Smooth muscle cell (in vitro differentiated cells): ENCODE data around the gene SYNE2. TPM values are rescaled to one million over a fixed set of nuclear protein-coding genes. Genes with fewer than 3 reads are reported as not detected.

Experiments used
- DNase-seq: peaks from one replicate; lab custom pipeline; 2025; ENCODE audit not compliant: unreplicated experiment; lab: John Stamatoyannopoulos, UW
- H2AFZ ChIP-seq: fragments of 200-600 bp; sonication (generic); 2 replicates; pipeline ENCODE4 v1.6.0; 2016; ENCODE audit warnings: antibody characterized with exemption, low read depth, mild to moderate bottlenecking
- H3F3A ChIP-seq: fragments of 200-600 bp; sonication (generic); 2 replicates; pipeline ENCODE4 v1.6.0; 2017; ENCODE audit warnings: antibody characterized with exemption, low read depth
- H3K27ac ChIP-seq: fragments of 200-600 bp; sonication (generic); 2 replicates; pipeline ENCODE4 v1.5.1; 2016; ENCODE audit warnings: low read depth, mild to moderate bottlenecking
- H3K27me3 ChIP-seq: fragments of 200-600 bp; sonication (generic); 2 replicates; pipeline ENCODE4 v1.6.1; 2016; ENCODE audit warnings: low read depth, mild to moderate bottlenecking
- H3K36me3 ChIP-seq: fragments of 200-600 bp; sonication (generic); 2 replicates; pipeline ENCODE4 v1.5.1; 2016; ENCODE audit warnings: low read depth
- H3K4me1 ChIP-seq: fragments of 200-600 bp; sonication (generic); 2 replicates; pipeline ENCODE4 v1.5.1; 2016; ENCODE audit warnings: low read depth
- H3K4me2 ChIP-seq: fragments of 200-600 bp; sonication (generic); 2 replicates; pipeline ENCODE4 v1.6.0; 2016; ENCODE audit warnings: mild to moderate bottlenecking
- H3K4me3 ChIP-seq: fragments of 200-600 bp; sonication (generic); 2 replicates; pipeline ENCODE4 v1.5.1; 2016; ENCODE audit warnings: mild to moderate bottlenecking
- H3K79me2 ChIP-seq: fragments of 200-600 bp; sonication (generic); 2 replicates; pipeline ENCODE4 v1.6.0; 2016; ENCODE audit warnings: low read depth, mild to moderate bottlenecking
- H3K9ac ChIP-seq: fragments of 200-600 bp; sonication (generic); 2 replicates; pipeline ENCODE4 v1.6.0; 2016; ENCODE audit warnings: low read depth
- H3K9me3 ChIP-seq: fragments of 200-600 bp; sonication (generic); replicated peaks from 2 replicates; pipeline ENCODE4 v1.5.1; 2016; ENCODE audit warnings: low read depth
- H4K20me1 ChIP-seq: fragments of 200-600 bp; sonication (generic); 2 replicates; pipeline ENCODE4 v1.6.0; 2016; ENCODE audit warnings: low read depth
- CTCF ChIP-seq: fragments of 200-600 bp; sonication (generic); IDR thresholded peaks from 2 replicates; pipeline ENCODE4 v1.5.1; 2017; ENCODE audit warnings: borderline replicate concordance, mild to moderate bottlenecking, antibody characterized with exemption; ENCODE audit not compliant: insufficient read depth, poor library complexity, severe bottlenecking
- WGBS: methylation state at CpG from one replicate; pipeline ENCODE4 v1.1.7; 2016; ENCODE audit warnings: low lambda C conversion rate; 5-methylcytosine and 5-hydroxymethylcytosine counted together
- polyA plus RNA-seq: library from polyadenylated mRNA; unstranded; fragments of >200 nt; fragmentation: Nextera tagmentation; extraction: Ambion mirVana; gene quantifications from 2 replicates; pipeline ENCODE4 v1.2.1, GENCODE V29; 2016
- total RNA-seq: library from RNA; depleted of rRNA; stranded (reverse); fragments of >200 nt; gene quantifications from 2 replicates; pipeline ENCODE4 v1.2.3, GENCODE V29; 2014

Gene SYNE2
- total and polyA plus RNA-seq, 2 experiments from 2014 or later = 4.8 to 20.9 TPM

DNA sequence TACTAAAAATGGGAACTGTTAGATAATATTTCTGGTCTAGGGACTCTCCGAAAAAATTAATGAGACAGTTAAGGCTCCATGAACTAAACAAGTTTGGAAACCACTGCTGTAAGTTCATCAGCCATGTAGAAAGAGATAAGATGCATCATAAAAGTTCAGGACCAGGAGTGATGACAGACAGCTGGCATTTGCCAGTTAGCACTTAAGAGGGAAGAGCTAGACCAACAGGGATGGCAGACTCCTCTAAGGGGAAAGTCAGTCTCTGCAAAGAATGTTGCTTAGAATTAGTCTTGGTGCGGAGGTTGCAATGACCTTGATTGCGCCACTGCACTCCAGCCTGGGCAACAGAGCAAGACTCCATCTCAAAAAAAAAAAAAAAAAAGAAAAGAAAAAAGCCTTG lies 129.4 kb downstream of the SYNE2 start:
- H3K27ac ChIP-seq = no peak overlapping the region
- H3K9ac ChIP-seq = no peak overlapping the region
- H3K4me3 ChIP-seq = no peak overlapping the region
- H3K27me3 ChIP-seq = no peaks in the 10 kb centered on the region
- DNase-seq = no peak
- H3K4me1 ChIP-seq = no peaks in the 10 kb centered on the region
- WGBS = 83% methylated on average over 3 of the region's 3 CpGs
- no peaks in the 10 kb centered on the region for H3K9me3 ChIP-seq
- no peaks in the 10 kb centered on the region for H4K20me1 ChIP-seq
- no peaks in the 10 kb centered on the region for H3K79me2 ChIP-seq
- no peak overlapping the region for H3K4me2 ChIP-seq
- no peak overlapping the region for H2AFZ ChIP-seq
- TF ChIP-seq CTCF = no peak
- H3K36me3 ChIP-seq = no peaks in the 10 kb centered on the region
- no peaks in the 10 kb centered on the region for H3F3A ChIP-seq

GRCh38 chr14:63982629-63983028 lies 129.8 kb downstream of the SYNE2 start:
- no peak for TF ChIP-seq CTCF

GRCh38 chr14:63986789-63987533 lies 134.2 kb downstream of the SYNE2 start:
- no peak overlapping the region for H3K27ac ChIP-seq
- no peaks in the 10 kb centered on the region for H3K79me2 ChIP-seq
- H4K20me1 ChIP-seq = no peaks in the 10 kb centered on the region
- H3F3A ChIP-seq = no peaks in the 10 kb centered on the region
- H2AFZ ChIP-seq = no peak overlapping the region
- H3K9me3 ChIP-seq = no peaks in the 10 kb centered on the region
- DNase-seq = no peak
- no peak overlapping the region for H3K4me2 ChIP-seq
- no peak for TF ChIP-seq CTCF
- H3K36me3 ChIP-seq = no peaks in the 10 kb centered on the region
- H3K27me3 ChIP-seq = no peaks in the 10 kb centered on the region
- WGBS = 81% methylated on average over 15 of the region's 15 CpGs
- no peaks in the 10 kb centered on the region for H3K4me1 ChIP-seq
- H3K4me3 ChIP-seq = no peak overlapping the region
- no peak overlapping the region for H3K9ac ChIP-seq

More at GRCh38 chr14:63982629-63983028, 129.8 kb downstream of the SYNE2 start:
- Histone ChIP-seq H3K27me3 (no peaks in the 10 kb centered on the region), H3K9ac (no peak overlapping the region), H3F3A (no peaks in the 10 kb centered on the region), H3K79me2 (no peaks in the 10 kb centered on the region), H3K36me3 (no peaks in the 10 kb centered on the region), H3K27ac (no peak overlapping the region), H3K4me2 (no peak overlapping the region), H4K20me1 (no peaks in the 10 kb centered on the region), H3K9me3 (no peaks in the 10 kb centered on the region), H3K4me1 (no peaks in the 10 kb centered on the region), H3K4me3 (no peak overlapping the region), H2AFZ (no peak overlapping the region)
- DNase-seq = no peak
- 99% methylated on average over 3 of the region's 3 CpGs for WGBS

DNA sequence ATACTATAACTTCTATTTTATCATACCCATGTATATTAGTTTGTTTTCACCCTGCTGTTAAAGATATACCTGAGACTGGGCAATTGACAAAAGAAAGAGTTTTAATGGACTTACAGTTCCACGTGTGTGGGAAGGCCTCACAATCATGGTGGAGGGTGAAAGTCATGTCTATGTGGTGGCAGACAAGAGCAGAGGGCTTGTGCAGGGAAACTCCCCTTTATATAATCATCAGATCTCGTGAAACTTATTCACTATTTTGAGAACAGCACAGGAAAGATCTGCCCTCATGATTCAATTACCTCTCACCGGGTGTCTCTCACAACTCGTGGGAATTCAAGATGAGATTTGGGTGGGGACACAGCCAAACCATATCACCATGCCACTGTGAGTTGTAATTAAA lies 135.8 kb downstream of the SYNE2 start:
- Histone ChIP-seq H3F3A (no peaks in the 10 kb centered on the region), H3K27ac (no peak overlapping the region), H3K36me3 (no peaks in the 10 kb centered on the region), H3K4me1 (no peaks in the 10 kb centered on the region), H3K79me2 (no peaks in the 10 kb centered on the region), H3K4me2 (no peak overlapping the region), H3K4me3 (no peak overlapping the region), H3K9ac (no peak overlapping the region), H3K9me3 (no peaks in the 10 kb centered on the region), H2AFZ (no peak overlapping the region), H4K20me1 (no peaks in the 10 kb centered on the region), H3K27me3 (no peaks in the 10 kb centered on the region)
- no peak for TF ChIP-seq CTCF
- 95% methylated on average over 4 of the region's 4 CpGs for WGBS
- DNase-seq = no peak
